ENCODE data around the gene FAP.

Gene FAP

DNA sequence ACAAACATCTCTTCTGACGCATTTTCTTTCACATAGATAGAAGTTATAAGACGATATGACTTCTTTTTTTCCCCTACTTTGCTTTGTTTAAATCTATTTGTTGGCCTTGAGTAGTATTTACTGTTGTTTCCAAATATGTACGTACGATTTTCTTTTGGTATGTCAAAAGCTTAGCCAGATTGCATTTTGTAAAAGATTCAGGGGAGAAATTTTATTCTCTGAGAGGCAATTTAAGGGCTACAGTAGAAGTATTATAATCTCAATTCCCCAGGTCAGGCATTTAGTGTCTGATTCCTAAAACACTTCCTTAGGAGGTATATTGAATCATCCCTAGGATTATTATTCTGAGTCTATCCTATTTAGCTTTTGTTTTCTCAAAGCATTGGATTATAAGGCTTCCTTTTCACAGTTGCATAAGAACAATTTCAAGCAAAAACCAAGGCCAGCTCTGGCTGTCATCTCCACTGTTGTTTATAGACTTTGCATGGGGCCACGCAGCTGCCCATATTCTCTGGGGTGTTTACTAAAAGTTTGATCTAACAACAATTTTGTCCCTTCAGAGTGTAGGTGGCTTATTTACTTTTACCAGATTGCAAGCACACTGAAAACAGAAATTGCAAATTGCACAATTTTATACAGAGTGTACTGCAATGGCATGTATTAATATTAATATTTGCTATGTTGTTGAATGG, 57.6 kb downstream of the FAP start:
- no peak for DNase-seq

DNA sequence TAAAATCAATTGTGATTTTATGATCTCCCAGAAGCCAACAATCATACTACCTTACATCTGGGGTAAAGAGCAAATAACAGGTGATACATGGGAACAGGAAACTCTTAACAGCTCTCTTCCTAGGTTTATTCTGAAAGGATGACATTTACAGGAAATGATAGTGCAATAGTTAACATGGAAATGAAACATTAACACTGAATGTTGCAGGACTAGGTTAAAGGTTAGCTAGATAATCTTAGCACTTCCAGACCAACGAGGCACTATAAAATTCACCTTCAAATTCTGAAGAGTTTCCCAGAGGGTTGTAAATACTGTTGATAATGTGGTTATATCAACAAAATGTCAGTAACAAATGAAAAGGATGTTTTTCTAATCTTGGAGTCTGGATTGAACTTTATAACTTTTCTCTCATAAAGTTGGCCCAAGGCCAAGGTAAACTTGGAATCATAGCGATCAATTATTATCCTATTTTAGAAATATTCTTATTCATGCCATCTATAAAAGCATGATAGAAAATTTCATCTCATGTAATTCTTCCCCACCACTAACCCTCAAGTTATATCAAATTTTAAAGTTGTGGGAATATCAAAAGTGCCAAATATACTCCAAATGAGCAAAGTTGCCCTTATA, 58.3 kb downstream of the FAP start:
- DNase-seq: no peak

DNA sequence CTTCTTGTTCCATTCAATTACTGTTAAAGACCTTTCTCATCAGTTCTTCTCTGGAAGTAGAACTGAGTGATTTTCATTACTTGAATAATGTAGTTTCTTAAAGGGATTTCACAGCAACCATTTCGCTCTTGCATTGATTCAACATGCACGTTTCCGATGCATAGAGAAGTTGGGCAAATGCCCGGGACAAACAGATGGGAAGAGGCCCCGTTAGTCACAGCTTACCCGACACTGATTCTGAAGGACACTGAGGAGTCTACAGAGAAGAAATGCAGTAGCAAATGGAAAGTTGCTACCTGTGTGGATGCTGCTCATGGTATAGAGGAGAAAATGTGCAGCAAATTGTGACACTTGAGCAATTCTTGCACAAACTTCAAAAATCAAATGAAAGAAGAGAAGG, 58.9 kb downstream of the FAP start:
- DNase-seq: no peak

DNA sequence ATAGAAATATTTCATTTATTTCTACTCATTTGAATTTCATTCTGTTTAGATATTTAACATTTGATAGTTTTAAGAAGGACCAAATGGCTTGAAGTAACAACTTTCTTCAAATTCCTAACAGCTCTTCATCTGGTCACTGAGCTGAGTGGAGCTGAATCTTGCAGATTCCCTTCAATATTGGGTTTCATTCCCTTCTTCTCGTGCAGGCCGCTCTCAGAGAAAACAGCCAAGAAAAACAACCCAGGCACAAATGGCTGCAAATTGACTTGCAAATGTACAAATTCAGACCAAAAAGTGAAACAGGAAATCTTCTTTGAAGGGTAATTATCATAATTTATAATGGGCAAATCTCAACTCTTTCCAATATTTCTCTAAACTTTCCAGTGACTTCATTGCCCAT, 60.9 kb downstream of the FAP start:
- DNase-seq: no peak

DNA sequence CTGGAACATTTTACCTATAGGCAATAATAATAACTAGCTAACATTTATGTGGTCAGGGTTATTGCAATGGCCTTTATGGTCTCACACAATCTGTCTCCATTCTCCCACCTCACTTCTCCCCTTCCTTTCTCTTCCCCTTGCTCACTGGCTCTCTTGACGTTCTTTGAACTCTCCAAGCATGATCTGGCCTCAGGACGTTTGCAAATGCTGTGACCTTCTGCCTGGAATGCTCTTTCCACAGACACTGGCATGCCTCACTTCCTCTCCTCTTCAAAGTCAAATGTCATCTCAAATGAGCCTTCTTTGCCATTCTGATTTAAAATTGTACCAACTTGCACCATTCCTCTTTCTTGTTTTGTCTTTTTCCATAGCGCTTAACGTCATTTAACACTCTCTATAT, 65.9 kb downstream of the FAP start:
- no peak for DNase-seq

DNA sequence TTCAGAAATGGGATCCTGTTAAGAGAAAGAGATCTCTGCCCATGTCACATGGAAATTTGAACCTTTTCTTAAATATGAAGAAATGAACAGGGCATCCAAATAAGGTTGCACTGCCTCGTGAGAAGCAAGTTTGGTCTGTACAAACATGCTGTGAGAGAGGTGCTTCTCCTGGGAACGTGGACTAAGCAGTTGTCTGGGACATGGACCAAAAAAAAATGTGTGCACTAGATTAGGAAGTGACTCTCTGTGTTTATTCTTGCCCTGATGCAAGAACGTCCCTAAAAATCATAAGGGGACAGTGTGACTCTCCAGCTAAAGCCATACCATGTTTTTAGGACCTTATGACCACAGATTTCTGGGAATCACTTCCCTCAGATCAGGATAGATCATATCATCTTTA, 67.5 kb downstream of the FAP start:
- no peak for DNase-seq

DNA sequence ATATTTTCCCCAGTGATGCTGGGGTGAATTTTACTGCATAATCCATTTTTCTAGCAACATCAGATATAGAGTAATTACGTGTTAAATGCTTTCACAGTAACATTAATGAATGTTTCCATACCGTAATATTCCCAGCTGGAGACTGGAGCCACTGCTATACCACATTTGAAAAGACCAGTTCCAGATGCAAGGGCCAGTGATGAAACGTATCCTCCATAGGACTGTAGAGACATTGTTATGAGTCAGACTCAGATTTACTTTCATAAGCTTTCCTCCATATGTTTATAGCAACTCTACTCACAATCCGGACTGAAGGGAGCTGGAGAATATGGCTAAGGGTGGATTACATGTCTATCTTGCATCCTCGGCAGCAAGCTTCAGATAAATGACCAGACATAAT, 68.5 kb downstream of the FAP start:
- no peak for DNase-seq

DNA sequence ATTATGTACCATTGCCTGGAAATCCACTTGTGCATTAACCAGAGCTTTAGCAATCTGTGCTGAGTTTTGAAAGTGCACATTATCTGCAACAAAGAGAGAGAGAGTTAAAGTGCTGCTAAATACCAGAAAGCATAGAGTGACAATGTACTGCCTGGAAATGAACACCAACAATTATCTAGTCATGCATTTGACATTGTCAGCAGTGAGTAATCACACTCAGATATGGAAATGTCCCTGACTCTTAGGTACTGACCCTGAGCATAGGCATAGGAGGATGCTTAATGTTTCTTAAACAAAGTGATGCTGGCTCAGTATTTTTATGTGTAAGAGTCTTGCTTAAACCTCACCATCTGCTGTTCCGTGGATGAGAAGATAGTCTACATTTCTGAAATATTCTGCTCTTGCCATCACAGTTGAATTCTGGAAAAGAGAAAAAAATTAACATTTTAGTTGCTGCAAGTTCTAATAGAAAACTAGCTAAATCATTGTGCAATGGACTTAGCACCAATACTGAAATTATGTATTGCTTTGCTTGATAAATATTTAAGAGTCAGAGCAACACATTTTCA, 70.4 kb downstream of the FAP start:
- DNase-seq: no peak

DNA sequence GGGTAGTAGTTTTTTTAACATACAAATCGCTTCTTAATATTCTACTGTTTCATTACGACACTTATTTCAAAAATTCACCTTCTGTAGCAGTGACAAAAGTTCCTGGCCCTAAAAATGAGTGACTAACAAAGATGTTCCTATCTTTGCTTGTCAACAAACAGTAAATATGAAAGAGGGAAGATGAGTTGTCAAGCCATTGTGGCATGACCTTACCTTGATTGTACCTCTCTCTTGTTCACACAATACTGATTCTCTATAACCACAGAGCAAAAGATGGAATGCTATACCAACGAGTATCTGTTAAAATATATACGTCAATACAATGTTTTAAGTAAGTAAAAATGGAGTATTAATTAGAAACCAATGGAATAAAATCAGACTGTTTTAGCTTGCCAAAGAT, 76.5 kb downstream of the FAP start:
- DNase-seq: no peak

DNA sequence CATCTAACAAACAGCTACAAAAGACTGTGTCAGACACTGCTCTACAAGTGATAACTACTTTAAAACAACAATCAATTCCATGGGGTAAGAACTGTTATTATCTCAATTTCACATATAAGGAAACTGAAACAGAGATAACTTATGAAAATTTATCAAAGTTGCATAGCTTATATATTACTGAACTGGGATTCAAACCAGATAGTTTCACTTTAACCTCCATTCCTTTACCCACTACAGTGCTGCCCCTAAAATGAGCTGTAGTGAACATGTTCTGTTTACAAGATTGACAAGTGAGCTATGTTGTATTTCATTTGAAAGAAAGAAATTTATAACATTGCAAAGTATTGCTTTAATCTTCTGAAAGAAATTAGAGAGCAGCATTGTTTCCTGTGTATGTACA, 77.1 kb downstream of the FAP start:
- DNase-seq: no peak

DNA sequence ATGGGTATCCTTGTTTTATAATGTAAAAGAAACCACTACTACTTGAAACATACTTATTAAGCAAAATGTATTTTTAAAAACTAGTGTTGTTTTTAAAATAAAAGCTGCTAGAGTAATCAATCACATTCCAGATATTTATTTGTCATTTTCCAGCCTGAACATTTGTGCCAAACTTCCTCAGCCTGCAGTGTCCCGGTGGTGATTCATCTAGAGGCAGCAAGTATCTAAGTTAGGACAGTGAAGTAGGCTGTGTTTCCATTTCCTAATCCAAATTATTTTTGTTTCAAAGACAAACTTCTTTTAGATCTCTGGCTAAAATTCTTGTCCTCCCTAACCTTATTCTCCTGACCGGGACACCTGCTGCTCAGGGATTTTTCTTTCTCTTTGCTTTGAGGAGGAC, 78.4 kb downstream of the FAP start:
- no peak for DNase-seq

DNA sequence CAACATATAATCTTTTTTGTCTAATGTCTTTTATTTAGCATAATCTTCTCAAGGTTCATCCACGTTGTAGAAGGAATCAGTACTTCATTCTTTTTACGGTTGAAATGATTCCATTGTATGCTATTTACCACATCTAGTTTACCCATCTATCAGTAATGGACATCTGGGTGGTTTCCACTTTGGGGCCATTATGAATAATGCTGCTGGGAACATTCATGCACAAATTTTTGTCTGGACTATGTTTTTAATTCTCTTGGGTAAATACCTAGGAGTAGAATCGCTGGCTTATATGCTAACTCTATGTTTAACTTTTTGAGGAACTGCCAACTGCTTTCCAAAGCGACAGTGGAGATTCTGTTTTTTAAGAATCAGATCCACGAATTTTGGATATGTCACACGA, 83.8 kb downstream of the FAP start:
- DNase-seq: no peak

DNA sequence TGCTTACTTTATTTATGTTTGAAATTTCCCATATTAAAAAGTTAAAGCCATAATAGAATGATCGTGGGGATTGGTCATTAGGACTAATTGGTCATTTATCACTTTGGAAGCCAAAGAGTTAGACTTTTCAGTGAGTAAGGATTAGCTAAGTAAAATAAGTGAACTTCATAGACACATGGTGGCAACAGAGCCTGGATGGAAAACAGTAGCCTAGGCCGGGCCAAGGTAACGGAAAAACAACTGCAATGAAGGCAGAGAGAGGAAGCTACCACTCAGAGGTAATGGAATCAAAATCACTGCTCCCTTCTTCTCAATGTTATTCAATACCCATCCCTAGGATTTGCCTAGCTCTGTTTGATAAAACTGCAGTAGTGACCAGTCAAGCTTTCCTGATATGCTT, 87.1 kb downstream of the FAP start:
- no peak for DNase-seq

DNA sequence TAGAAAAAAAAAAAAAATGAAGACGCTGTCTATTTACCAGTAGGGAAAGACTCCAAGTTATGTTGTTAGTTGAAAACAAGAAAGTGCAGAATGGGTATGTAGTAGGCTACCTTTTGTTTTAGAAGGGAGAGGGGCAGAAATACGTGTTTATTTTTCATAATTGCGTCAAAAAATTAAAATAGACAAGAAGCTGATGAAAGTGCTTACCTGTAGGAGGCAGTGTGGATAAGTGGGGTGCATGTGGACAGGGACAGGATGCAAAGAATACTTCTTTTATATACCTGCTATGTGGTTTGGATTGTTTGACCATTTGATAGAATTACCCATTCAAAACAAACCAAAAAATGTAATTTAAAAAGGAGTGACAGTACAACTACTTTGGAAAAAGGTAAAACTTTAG, 88.2 kb downstream of the FAP start:
- no peak for DNase-seq

DNA sequence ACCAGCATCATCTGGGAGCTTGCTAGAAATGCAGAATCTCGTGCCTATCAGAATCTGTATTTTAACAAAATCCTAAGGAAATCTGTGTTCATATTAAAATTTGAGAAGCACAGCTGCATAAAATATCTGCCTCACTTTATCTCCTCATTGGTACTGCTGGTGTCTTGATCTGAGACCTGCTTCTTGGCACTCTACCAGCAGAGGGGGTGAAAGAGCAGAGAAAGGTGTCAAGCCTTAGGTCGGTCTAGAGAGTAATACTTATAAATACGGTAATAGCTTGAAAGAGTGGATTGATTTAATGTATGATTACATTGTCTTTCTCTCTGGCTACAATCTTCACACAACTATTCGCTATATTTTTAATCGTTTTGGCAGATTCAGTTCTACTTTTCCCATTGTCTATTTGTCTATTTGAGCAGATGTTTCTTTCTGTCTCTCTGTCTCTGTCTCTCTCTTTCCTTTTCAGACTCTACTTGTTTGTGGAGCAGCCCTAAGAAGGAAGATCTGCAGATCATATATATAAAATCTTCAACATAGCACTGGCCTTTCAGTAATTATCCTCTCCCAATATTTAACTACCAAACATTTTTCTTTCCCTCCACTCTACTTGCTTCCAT, 89.5 kb downstream of the FAP start:
- no peak for DNase-seq

DNA sequence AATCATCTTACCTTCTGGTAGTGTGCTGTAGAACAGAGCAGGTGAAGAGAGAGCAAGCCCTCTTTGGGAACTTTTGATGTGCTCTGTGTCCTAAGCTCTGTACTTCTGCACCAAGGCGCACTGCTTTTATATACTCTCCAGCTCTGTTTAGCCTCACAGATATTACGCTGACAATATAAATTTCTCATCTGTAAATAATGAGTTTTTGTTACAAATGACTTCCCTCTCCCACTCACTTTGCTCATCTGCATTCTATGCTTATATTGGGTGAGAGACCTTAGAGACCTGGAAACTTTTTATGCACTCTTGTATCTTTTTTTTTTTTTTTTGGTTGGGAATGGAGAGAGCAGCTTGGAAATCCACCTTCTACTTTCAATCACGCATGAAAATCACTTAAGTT, 91.1 kb downstream of the FAP start, which contains the start of gene GCG:
TSS of gene GCG (minus strand) at position 101 of the 400 bp plus-strand sequence. CDS start 3,069 bp downstream, outside the sequence.
- no peak for DNase-seq

DNA sequence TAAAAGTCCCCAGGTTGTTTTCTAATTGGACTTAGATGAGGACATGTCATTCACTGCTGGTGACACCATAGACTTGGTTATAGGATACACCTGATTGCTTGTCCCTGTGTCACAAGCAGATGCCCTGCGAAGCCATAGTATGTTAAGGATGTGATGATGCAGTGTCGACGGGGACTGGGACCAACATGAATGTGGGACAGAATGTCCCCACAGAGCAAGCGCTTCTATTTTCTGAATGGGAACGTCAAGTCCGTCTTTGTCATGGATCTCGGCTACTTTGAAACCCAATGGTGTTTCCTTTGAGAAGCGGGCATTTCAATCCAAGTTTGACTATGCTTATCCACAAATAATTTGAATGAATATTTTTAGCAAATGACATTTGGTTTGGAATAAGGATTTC, 93.3 kb downstream of the FAP start:
- no peak for DNase-seq

DNA sequence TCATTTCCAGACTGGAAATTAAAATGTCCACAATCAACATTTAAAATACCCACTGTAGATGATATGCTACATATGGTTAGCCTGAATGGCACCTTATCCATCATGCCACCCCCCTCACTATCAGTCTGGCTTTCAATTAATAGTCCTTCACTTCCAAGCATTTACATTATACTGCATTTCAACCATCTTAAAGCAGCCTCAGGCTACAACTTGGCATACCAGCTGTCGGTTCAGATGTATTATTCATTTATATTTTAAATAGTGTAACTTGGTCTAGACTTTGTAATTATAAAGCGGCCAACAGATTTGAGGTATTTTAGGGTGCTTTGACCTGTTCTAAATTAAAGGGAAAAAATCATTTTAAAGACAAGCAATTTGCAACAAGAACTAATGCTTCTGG, 93.8 kb downstream of the FAP start:
- DNase-seq: no peak

DNA sequence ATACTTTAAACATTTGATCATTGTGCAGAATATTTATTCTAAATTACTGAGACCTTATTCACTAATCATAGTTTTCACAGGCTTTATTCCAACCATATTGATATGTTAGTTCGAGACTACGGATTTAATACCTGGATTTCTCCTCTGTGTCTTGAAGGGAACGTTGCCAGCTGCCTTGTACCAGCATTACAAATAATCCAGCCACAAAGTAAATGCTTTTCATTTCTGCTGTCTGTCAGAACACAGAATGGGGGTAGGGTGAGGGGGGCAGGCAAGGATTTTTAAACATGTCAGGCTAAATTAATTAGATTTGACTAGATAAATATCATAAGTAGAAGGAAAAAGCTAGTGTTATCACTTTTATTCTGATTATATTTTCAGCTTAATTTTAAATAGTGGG, 94.3 kb downstream of the FAP start:
- DNase-seq: no peak

DNA sequence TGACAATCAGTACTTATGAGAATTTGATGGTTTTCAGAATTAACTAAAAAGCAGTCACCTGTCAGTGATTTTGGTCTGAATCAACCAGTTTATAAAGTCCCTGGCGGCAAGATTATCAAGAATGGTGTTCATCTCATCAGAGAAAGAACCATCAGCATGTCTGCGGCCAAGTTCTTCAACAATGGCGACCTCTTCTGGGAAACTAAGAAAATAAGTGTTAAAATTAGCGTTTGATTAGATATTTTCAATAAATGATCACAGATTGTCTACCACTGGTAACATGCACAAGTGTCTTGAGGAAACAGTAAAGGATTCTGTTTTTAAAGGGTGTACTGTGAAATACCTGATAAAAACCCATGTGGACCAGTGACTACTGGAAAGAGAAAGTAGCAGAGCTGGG, 99.3 kb downstream of the FAP start:
- no peak for DNase-seq

DNA sequence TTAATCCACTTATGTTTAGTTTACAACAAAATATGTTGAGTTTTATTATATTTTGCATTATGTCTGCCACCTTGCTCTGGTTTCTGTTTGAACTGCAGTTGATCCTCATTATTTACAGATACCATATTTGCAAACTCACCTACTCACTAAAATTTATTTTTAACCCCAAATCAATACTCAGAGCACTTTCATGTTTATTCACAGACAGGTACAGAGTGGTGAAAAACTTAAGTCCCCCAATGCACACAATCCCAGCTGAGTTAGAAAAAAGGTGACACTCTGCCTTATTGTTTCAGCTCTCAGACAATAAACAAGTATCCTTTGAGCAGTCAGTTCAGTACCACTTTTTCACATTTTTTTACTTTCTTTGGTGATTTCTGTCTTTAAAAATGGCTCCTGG, 104.9 kb downstream of the FAP start:
- no peak for DNase-seq

DNA sequence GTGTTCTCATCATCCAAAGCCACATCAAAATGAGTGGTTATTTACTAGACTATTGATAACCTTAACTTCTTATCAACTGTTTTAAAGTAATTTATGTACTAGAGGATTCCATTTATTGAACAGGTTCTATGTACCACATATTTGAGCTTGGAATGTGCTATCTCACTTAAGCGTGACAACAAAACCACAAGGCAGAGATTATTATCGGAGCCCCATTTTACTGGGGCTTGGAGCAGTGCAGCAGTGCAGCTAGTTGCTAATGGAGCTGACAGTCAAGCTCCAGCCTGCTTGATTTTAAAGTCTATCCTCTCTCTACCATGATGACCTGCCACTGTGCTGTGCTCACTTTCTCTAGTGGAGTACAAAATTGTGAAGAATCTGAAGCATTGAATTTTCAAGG, 115.8 kb downstream of the FAP start:
- no peak for DNase-seq

DNA sequence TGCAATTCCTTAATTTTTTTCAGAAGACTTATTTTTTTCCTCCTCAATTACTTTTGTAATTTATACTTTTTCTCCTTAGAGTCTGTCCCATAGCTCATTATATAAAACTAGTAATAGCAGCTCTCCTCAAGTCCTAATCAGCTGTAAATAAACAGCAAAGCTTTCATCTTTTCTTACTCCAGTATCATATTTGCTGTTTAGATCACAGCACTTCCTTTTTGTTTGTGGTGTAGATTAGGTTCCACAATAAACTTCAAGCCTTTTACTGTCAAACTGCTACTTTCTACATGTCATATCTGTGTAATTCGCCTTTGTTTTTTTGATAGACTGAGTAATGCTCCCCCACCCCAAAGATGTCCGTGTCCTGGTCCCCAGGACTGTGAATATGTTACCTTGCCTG, 116.7 kb downstream of the FAP start:
- DNase-seq: no peak

DNA sequence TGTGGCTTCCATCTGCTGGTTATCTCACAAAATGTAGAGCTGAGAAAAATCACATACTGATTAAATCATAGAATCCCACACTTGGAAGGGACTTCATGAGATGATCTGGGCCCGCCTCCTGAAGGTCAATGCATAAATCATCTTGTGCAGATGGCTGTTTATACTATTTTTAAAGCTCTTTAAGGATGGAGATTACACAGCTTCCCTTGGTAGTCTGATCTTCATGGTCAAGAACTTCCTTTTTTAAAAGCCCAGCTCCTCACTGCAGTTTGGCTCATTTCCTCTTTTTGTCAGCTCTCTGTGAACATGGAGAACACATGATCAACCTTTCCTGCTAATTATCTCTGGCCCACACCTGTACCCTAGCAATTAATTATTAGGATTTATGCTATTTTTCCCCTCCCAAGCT, 117.1 kb downstream of the FAP start:
- no peak for DNase-seq
